Transverse colon (tissue), 4 donors: ENCODE measurements around the gene FRMD3.

ENCODE experiments used
- CTCF ChIP-seq, 5 experiments: fragments of 200-600 bp in 3 of 5; fragments of 450-650 bp in 2 of 5; sonication (generic) in 3 of 5; IDR thresholded peaks; 1 replicate in 2 of 5; 2 replicates in 3 of 5; pipeline ENCODE4 v1.5.1; 2016 to 2017; ENCODE audit warnings: antibody characterized with exemption in 5 of 5, inconsistent platforms in 3 of 5, mild to moderate bottlenecking in 2 of 5, moderate library complexity in 1 of 5
- EP300 ChIP-seq: sonication (generic); formaldehyde crosslinking; IDR thresholded peaks from one replicate; pipeline ENCODE4 v1.6.1; 2017; ENCODE audit warnings: antibody characterized with exemption, low read depth
- POLR2A ChIP-seq: fragments of 450-650 bp; IDR thresholded peaks from one replicate; pipeline ENCODE4 v1.6.1; 2016; ENCODE audit warnings: antibody characterized with exemption, mild to moderate bottlenecking, moderate library complexity
- POLR2AphosphoS5 ChIP-seq, 3 donors: sonication (generic); formaldehyde crosslinking; IDR thresholded peaks; one replicate each; pipeline ENCODE4 v1.6.1; 2016; ENCODE audit warnings: antibody characterized with exemption in 3 of 3

- TF ChIP-seq POLR2A (no peak), CTCF (IDR thresholded peaks at IDR 0.05) (no peak), EP300 (no peak), POLR2AphosphoS5 (IDR thresholded peaks at IDR 0.05) (no peak)
These were observed 273.9 kb downstream of the FRMD3 start for GRCh38 chr9:83264315-83264714.
